ENCODE results near the gene KDM1B.

KDM1B gene

GRCh38 chr6:18155864-18156421, 721 bp downstream of the KDM1B start:
- TF ChIP-seq CTCF (conservative IDR thresholded peaks at IDR 0.05; ENCODE audit: low read depth): peak; percentile 55
- H3K27ac ChIP-seq: peak overlapping the region; percentile 90
- ChIA-PET CTCF (no interaction called here), POLR2A (ENCODE audit: low non-redundant PET) (interaction anchor here (0.5 kb wide), 1 partner anchor 32 kb away, joined by 3 read pairs; no protein-coding TSS in a partner anchor)
- peak; percentile 85 for DNase-seq (ENCODE audit: low spot score)

DNA sequence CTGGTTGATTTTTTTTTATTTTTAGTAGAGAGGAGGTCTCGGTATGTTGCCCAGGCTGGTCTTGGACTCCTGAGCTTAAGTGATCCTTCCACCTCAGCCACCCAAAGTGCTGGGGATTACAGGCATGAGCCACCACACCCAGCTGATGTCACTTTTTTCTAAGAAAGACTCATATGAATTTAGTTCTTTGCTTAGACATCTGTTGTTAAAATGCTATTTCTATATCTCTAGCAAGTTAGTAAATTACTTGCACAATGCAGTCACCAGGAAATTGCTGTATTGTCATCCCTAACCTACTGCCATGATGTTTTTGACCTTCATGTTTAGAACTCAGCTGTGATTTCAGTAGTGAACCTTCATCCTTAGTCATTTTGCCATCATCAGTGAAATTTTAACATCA, 5.7 kb downstream of the KDM1B start:
- CTCF ChIA-PET: no interaction called here
- H3K27ac ChIP-seq: no peak overlapping the region
- POLR2A ChIA-PET (ENCODE audit: low non-redundant PET): no interaction called here
- no peak for DNase-seq (ENCODE audit: low spot score)
- TF ChIP-seq CTCF (conservative IDR thresholded peaks at IDR 0.05; ENCODE audit: low read depth): no peak

DNA sequence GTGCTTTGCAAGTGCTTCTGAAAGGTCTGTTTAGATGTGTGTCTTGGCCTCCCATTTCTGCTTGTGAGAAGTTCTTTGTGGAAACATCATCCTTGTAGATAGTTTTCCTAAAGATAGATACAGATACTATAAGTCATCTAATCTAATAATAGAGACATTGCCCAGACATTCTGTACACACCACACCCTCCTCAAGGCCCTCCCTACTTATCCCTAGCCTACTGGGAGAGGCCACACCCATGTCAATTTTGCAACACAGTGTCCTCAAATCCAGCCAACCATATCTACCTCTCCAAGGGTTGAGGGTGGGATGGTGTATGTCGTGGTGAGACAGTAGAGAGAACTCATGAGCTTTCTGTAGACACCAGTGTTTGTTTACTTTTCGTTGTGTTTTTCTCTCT, 6.2 kb downstream of the KDM1B start:
- CTCF ChIA-PET: no interaction called here
- DNase-seq (ENCODE audit: low spot score): no peak
- POLR2A ChIA-PET (ENCODE audit: low non-redundant PET): no interaction called here
- TF ChIP-seq CTCF (conservative IDR thresholded peaks at IDR 0.05; ENCODE audit: low read depth): no peak
- H3K27ac ChIP-seq: no peak overlapping the region

DNA sequence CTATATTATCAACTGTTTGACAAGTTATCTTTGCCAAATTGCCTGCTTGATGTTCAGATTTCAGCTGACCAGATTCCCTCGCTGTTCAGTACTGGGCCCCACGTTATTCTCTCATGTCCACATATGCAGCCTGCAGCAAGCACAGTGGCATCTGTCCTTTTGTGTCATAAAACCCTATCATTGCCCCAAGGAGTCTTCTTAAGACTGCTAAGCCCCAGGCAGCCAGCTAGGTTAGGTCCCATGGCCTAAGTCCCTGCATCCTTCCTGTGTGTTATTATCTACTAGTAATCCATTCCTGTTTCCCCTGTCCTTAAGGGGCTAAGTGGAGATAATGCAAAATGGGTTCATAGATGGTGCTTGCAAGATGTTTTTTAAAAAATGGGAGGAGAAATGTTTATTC, 7.2 kb downstream of the KDM1B start:
- no peak for DNase-seq (ENCODE audit: low spot score)
- no peak overlapping the region; the same call in 1 of the 2 replicates for H3K27ac ChIP-seq
- CTCF ChIA-PET: no interaction called here
- POLR2A ChIA-PET (ENCODE audit: low non-redundant PET): no interaction called here
- TF ChIP-seq CTCF (conservative IDR thresholded peaks at IDR 0.05; ENCODE audit: low read depth): no peak

GRCh38 chr6:18165751-18166150, 10.5 kb downstream of the KDM1B start:
- no peak for DNase-seq (ENCODE audit: low spot score)
- no peak for TF ChIP-seq CTCF (conservative IDR thresholded peaks at IDR 0.05; ENCODE audit: low read depth)
- no peak overlapping the region for H3K27ac ChIP-seq
- ChIA-PET POLR2A (ENCODE audit: low non-redundant PET) (no interaction called here), CTCF (no interaction called here)

GRCh38 chr6:18166312-18167036, 11.3 kb downstream of the KDM1B start:
- CTCF ChIA-PET: interaction anchor here (0.6 kb wide), 1 partner anchor 304 kb away, joined by 3 read pairs; no protein-coding TSS in a partner anchor

More at GRCh38 chr6:18166312-18167036, 11.3 kb downstream of the KDM1B start:
- DNase-seq (ENCODE audit: low spot score): no peak
- no peak overlapping the region for H3K27ac ChIP-seq
- TF ChIP-seq CTCF (conservative IDR thresholded peaks at IDR 0.05; ENCODE audit: low read depth): no peak
- POLR2A ChIA-PET (ENCODE audit: low non-redundant PET): no interaction called here

Measured in RWPE1 (cell line).